GM12878 (cell line): ENCODE data around the gene CTSC.

Source experiments
- BRCA1 ChIP-seq: IDR thresholded peaks from 2 replicates; pipeline ENCODE4 v1.6.1; 2011; ENCODE audit warnings: low read depth, low read length, improper control_type of control experiment
- CREB1 ChIP-seq: IDR thresholded peaks from 2 replicates; pipeline ENCODE4 v1.6.1; 2012; ENCODE audit warnings: low read depth, mild to moderate bottlenecking, inconsistent platforms
- ZZZ3 ChIP-seq: IDR thresholded peaks from 2 replicates; pipeline ENCODE4 v1.6.1; 2011; ENCODE audit warnings: low read depth; ENCODE audit not compliant: control insufficient read depth, insufficient read length
- TF ChIP-seq, protein P1 (sequence below), 3 experiments: IDR thresholded peaks in 2 of 3; conservative IDR thresholded peaks in 1 of 3; 2 replicates each; pipeline ENCODE4 v1.5.1; 2011; ENCODE audit warnings: low read depth in 3 of 3, low read length in 3 of 3, mild to moderate bottlenecking in 3 of 3, control low read depth in 2 of 3, moderate library complexity in 2 of 3, inconsistent platforms in 1 of 3, mixed read lengths in 1 of 3; ENCODE audit not compliant: control insufficient read depth in 2 of 3, insufficient read depth in 1 of 3; ENCODE audit errors: extremely low read depth in 1 of 3
- TF ChIP-seq, protein P2 (sequence below): fragments of 450-650 bp; IDR thresholded peaks from 2 replicates; pipeline ENCODE4 v1.6.1; 2018; ENCODE audit warnings: mild to moderate bottlenecking, low read depth, moderate library complexity; ENCODE audit not compliant: partially characterized antibody

DNA sequence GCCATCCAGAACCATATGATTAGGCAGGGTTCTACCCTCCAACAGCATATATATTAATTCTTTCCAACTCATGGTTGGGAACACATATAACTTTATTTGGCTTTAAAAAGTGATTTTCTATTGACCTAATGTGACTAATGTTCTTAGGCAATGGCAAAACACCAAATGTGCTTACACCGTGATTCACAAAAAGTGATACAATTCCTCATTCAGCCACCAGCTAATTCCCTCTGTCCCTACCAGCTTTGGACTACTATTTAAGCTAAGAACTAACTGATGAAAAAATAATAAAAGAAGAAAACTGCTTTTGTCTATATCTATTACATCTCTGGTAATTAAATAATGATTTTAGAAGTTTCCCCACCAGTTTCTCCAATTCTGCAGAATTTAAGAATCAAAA, 4.7 kb downstream of the CTSC start:
- TF ChIP-seq BRCA1 = no peak
- TF ChIP-seq, protein P1, sequence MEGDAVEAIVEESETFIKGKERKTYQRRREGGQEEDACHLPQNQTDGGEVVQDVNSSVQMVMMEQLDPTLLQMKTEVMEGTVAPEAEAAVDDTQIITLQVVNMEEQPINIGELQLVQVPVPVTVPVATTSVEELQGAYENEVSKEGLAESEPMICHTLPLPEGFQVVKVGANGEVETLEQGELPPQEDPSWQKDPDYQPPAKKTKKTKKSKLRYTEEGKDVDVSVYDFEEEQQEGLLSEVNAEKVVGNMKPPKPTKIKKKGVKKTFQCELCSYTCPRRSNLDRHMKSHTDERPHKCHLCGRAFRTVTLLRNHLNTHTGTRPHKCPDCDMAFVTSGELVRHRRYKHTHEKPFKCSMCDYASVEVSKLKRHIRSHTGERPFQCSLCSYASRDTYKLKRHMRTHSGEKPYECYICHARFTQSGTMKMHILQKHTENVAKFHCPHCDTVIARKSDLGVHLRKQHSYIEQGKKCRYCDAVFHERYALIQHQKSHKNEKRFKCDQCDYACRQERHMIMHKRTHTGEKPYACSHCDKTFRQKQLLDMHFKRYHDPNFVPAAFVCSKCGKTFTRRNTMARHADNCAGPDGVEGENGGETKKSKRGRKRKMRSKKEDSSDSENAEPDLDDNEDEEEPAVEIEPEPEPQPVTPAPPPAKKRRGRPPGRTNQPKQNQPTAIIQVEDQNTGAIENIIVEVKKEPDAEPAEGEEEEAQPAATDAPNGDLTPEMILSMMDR (IDR thresholded peaks at IDR 0.05 in 2 of 3, conservative IDR thresholded peaks at IDR 0.05 in 1 of 3; ENCODE audit: control insufficient read depth in 2 of 3, extremely low read depth in 1 of 3, insufficient read depth in 1 of 3, low read depth in 3 of 3, low read length in 3 of 3) = no peak
- TF ChIP-seq ZZZ3 = no peak
- TF ChIP-seq, protein P2, sequence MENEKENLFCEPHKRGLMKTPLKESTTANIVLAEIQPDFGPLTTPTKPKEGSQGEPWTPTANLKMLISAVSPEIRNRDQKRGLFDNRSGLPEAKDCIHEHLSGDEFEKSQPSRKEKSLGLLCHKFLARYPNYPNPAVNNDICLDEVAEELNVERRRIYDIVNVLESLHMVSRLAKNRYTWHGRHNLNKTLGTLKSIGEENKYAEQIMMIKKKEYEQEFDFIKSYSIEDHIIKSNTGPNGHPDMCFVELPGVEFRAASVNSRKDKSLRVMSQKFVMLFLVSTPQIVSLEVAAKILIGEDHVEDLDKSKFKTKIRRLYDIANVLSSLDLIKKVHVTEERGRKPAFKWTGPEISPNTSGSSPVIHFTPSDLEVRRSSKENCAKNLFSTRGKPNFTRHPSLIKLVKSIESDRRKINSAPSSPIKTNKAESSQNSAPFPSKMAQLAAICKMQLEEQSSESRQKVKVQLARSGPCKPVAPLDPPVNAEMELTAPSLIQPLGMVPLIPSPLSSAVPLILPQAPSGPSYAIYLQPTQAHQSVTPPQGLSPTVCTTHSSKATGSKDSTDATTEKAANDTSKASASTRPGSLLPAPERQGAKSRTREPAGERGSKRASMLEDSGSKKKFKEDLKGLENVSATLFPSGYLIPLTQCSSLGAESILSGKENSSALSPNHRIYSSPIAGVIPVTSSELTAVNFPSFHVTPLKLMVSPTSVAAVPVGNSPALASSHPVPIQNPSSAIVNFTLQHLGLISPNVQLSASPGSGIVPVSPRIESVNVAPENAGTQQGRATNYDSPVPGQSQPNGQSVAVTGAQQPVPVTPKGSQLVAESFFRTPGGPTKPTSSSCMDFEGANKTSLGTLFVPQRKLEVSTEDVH = no peak
- no peak for TF ChIP-seq CREB1
